HG02884 (cell line): ENCODE measurements around the gene PITX1.
"Not testable (repeated sequence)": the region's sequence is repeated elsewhere in the genome, so short reads cannot be mapped to it uniquely, and the experiment has no call there.

Experiments used
- ATAC-seq: cut with Tn5 transposase; IDR thresholded peaks from one replicate; pipeline ENCODE4 v1.9.1; 2021; ENCODE audit warnings: mild to moderate bottlenecking, moderate library complexity; ENCODE audit not compliant: unreplicated experiment

Gene PITX1

GRCh38 chr5:135033901-135034235 lies at the start of gene PITX1:
PITX1 (minus strand) TSS chr5:135034228; CDS start chr5:135033881, 347 bp downstream.
- no peak for ATAC-seq

- not testable (repeated sequence) for ATAC-seq
These were observed 49.3 kb upstream of the PITX1 start for GRCh38 chr5:135083334-135083733.

- ATAC-seq, result no peak
These were observed 47.2 kb upstream of the PITX1 start for GRCh38 chr5:135081240-135081639.

- ATAC-seq, result no peak
These were observed 45.7 kb upstream of the PITX1 start for GRCh38 chr5:135079760-135080159.

- ATAC-seq, result no peak
These were observed 45.2 kb upstream of the PITX1 start for GRCh38 chr5:135079099-135079681.

- no peak for ATAC-seq
These were observed 42.8 kb upstream of the PITX1 start for GRCh38 chr5:135076801-135077200.

- no peak for ATAC-seq
These were observed 42.0 kb upstream of the PITX1 start for GRCh38 chr5:135076051-135076491.

GRCh38 chr5:135075621-135076020 lies 41.6 kb upstream of the PITX1 start:
- ATAC-seq, result no peak

- ATAC-seq, result no peak
These were observed 39.8 kb upstream of the PITX1 start for GRCh38 chr5:135073761-135074345.

- ATAC-seq, result no peak
These were observed 38.6 kb upstream of the PITX1 start for GRCh38 chr5:135072387-135073281.

- ATAC-seq, result no peak
These were observed 37.3 kb upstream of the PITX1 start for GRCh38 chr5:135071311-135071710.

- ATAC-seq, result no peak
These were observed 36.0 kb upstream of the PITX1 start for GRCh38 chr5:135069895-135070657.

GRCh38 chr5:135069016-135069770 lies 35.2 kb upstream of the PITX1 start:
- ATAC-seq, result no peak

- ATAC-seq, result no peak
These were observed 33.6 kb upstream of the PITX1 start for GRCh38 chr5:135067587-135067986.

GRCh38 chr5:135066781-135067180 lies 32.8 kb upstream of the PITX1 start:
- ATAC-seq, result no peak

GRCh38 chr5:135065306-135066265 lies 31.6 kb upstream of the PITX1 start:
- no peak for ATAC-seq

GRCh38 chr5:135064235-135064570 lies 30.2 kb upstream of the PITX1 start:
- ATAC-seq, result no peak

- ATAC-seq, result no peak
These were observed 29.6 kb upstream of the PITX1 start for GRCh38 chr5:135063511-135064234.

GRCh38 chr5:135063056-135063445 lies 29.0 kb upstream of the PITX1 start:
- ATAC-seq, result no peak
